ENCODE data around the gene KXD1.

KXD1 gene

DNA sequence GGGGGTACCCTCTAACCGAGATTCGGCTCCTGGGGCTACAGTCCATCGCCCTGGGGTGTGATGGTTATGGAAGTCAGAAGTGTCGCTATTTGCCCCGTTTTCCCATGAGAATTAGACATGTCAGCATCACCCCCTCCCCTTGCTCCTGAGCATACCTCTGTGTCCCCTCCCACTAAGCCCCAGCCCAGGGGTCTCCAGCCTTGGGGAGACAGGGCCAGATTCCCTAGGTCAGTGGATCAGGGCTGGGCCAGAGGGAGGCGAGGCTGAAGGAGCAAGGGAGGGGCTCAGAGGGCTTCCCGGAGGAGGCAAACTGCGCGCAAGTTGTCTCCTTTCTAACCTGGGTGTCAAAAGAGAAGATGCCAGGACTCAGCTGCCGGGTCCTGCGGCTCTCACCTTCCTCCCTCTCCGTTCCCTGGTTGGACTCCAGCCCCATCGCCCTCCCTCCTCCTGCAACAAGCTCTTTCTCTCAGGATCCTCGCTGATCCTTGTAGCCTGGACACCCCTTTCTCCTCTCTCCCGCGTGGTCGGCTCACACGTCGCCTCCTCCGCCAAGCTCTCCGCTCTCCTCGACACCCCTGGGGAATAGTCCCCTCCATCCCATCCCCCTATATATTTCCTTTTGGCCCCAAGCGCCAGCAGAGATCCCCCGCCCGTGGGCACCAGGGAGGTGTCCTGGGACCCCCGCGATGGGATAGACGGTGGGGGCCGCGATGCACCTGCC is 54.5 kb downstream of the KXD1 start:
- Histone ChIP-seq H3K9me3 (ENCODE audit: control insufficient read depth in 1 of 2, low read length in 2 of 2) (no peaks in the 10 kb centered on the region), H3K27ac (ENCODE audit: low read length) (no peak overlapping the region), H3K27me3 (ENCODE audit: low read depth, low read length) (peaks cover 67% of the 10 kb centered on the region), H3K4me3 (ENCODE audit: low read depth in 1 of 2, low read length in 2 of 2) (peak overlapping the region; percentile 21 to 78), H3K36me3 (ENCODE audit: control insufficient read depth in 1 of 2, insufficient read depth in 2 of 2, low read length in 2 of 2) (no peaks in the 10 kb centered on the region), H3K4me1 (ENCODE audit: control insufficient read depth in 1 of 2, insufficient read depth in 2 of 2, low read length in 2 of 2) (peaks cover 0 to 38% of the 10 kb centered on the region in 2 donors)

DNA sequence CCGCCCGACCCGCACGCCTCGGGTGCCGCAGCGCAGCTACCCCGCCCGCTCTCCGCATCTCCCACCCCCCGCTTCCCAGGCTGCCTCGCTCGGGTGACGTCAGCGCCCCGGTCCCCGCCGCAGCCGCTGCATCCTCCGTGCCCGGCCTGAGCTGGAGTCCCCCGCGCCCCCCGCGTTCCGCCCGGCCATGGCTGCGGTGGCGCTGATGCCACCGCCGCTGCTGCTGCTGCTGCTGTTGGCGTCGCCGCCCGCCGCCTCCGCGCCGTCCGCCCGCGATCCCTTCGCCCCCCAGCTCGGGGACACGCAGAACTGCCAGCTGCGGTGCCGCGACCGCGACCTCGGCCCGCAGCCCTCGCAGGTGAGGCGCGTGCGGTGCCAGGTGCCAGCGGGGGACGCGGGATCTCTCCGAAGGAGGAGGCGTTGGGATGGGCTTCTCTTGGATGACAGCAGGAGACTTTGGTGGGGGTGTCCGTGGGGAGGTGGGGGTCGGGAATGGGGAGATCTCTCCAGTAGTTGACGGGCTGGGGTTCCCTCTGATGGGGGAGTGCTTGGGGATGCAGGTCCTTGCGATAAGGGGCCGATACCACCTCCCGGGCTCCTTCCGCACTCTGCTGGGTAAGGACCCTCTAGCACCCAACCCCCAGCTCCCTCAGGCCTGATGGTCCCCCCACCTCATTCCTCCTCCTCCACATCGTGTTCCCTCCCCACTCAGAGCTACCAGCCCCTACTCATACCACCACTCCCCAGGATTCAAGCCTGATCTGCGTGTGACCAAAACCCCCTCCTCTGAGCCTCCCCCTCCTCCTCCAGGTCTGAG is 55.3 kb downstream of the KXD1 start, which contains the start of gene TMEM59L:
Gene TMEM59L (plus strand): TSS at position 99 of the 817 bp plus-strand sequence. CDS start 89 bp downstream, at position 188.
- no peaks in the 10 kb centered on the region for H3K36me3 ChIP-seq (ENCODE audit: control insufficient read depth in 1 of 2, insufficient read depth in 2 of 2, low read length in 2 of 2)
- H3K27me3 ChIP-seq (ENCODE audit: low read depth, low read length) = peaks cover 59% of the 10 kb centered on the region
- no peaks in the 10 kb centered on the region for H3K9me3 ChIP-seq (ENCODE audit: control insufficient read depth in 1 of 2, low read length in 2 of 2)
- peaks cover 0 to 30% of the 10 kb centered on the region in 2 donors for H3K4me1 ChIP-seq (ENCODE audit: control insufficient read depth in 1 of 2, insufficient read depth in 2 of 2, low read length in 2 of 2)
- peak within 1 kb of the TSS; percentile 21 to 78 for H3K4me3 ChIP-seq (ENCODE audit: low read depth in 1 of 2, low read length in 2 of 2)
- H3K27ac ChIP-seq (ENCODE audit: low read length) = no peak within 1 kb of the TSS

DNA sequence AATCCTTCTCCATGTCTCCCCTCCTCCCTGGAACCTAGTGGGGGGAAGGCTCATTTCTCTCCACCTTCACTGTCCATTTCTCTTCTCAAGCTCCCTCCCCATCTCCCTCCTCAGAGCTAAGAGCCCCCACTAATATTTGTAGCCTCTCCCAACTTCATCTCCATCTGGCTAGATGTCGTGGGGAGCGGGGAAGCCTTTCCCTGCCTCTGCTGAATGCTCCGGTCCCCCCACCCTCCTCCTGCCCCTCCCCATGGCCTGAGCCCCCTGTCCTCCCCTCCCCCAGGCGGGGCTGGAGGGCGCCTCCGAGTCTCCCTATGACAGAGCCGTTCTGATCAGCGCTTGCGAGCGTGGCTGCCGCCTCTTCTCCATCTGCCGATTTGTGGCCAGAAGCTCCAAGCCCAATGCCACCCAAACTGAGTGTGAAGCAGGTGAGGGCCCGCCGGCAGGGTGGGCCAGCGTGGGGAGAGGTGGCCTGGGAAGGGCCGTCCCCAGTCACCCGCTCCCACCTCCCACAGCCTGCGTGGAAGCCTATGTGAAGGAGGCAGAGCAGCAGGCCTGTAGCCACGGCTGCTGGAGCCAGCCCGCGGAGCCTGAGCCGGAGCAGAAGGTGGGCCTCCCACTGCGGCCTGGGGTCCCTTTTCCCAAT is 56.0 kb downstream of the KXD1 start:
- no peaks in the 10 kb centered on the region for H3K9me3 ChIP-seq (ENCODE audit: control insufficient read depth in 1 of 2, low read length in 2 of 2)
- no peak overlapping the region for H3K27ac ChIP-seq (ENCODE audit: low read length)
- peaks cover 52% of the 10 kb centered on the region for H3K27me3 ChIP-seq (ENCODE audit: low read depth, low read length)
- H3K36me3 ChIP-seq (ENCODE audit: control insufficient read depth in 1 of 2, insufficient read depth in 2 of 2, low read length in 2 of 2) = no peaks in the 10 kb centered on the region
- no peak overlapping the region for H3K4me3 ChIP-seq (ENCODE audit: low read depth in 1 of 2, low read length in 2 of 2)
- peaks cover 0 to 29% of the 10 kb centered on the region in 2 donors for H3K4me1 ChIP-seq (ENCODE audit: control insufficient read depth in 1 of 2, insufficient read depth in 2 of 2, low read length in 2 of 2)

DNA sequence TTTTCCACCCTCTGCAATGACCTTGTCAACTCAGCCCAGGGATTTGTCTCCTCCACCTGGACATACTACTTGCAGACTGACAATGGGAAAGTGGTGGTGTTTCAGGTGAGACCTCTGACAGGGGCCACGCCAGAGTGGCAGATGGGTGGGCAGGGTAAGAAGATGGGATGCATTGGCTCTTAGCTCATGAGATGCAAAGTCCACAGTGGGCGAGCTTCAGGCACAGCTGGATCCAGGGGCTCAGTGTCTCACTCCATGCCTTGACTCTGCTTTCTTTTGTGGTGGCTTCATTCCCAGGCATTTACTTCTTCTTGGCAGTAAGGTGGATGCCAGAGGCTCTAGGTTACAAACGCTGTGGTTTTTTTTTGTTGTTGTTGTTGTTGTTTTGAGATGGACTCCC is 58.4 kb downstream of the KXD1 start:
- Histone ChIP-seq H3K36me3 (ENCODE audit: control insufficient read depth in 1 of 2, insufficient read depth in 2 of 2, low read length in 2 of 2) (no peaks in the 10 kb centered on the region), H3K27me3 (ENCODE audit: low read depth, low read length) (peaks cover 34% of the 10 kb centered on the region)

DNA sequence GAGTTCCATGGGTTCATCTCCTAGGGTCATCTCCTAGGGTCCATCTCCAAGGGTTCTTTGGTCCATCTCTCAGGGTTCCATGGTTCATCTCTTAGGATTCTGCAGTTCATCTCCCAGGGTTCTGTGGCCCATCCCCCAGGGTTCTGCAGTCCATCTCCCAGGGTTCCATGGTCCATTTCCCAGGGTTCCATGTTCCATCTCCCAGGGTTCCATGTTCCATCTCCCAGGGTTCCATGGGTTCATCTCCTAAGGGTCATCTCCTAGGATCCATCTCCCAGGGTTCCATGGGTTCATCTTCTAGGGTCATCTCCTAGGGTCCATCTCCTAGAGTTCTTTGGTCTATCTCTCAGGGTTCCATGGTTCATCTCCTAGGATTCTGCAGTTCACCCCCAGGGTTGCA is 59.9 kb downstream of the KXD1 start:
- peaks cover 22% of the 10 kb centered on the region for H3K27me3 ChIP-seq (ENCODE audit: low read depth, low read length)
- H3K4me3 ChIP-seq (ENCODE audit: low read depth in 1 of 2, low read length in 2 of 2) = no peak overlapping the region

More for the DNA sequence above, 58.4 kb downstream of the KXD1 start:
- no peak overlapping the region for H3K27ac ChIP-seq (ENCODE audit: low read length)
- peaks cover 0 to 24% of the 10 kb centered on the region in 2 donors for H3K4me1 ChIP-seq (ENCODE audit: control insufficient read depth in 1 of 2, insufficient read depth in 2 of 2, low read length in 2 of 2)
- H3K4me3 ChIP-seq (ENCODE audit: low read depth in 1 of 2, low read length in 2 of 2) = no peak overlapping the region
- H3K9me3 ChIP-seq (ENCODE audit: control insufficient read depth in 1 of 2, low read length in 2 of 2) = no peaks in the 10 kb centered on the region

DNA sequence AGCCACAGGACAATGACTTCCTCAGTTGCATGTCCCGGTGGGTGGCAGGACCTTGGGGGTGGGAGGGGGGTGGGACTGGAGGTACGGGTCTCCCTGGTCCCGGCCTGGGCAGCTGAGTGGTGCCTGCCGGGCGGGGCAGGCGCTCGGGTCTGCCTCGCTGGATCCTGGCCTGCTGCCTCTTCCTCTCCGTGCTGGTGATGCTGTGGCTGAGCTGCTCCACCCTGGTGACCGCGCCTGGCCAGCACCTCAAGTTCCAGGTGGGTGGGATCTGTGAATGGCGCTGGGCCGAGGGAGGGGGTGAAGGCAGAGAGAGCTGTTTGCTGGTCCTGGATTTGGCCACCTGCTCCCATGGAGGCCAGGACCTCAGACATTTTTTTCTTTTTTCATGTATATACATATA is 60.6 kb downstream of the KXD1 start:
- no peak overlapping the region for H3K27ac ChIP-seq (ENCODE audit: low read length)
- H3K4me1 ChIP-seq (ENCODE audit: control insufficient read depth in 1 of 2, insufficient read depth in 2 of 2, low read length in 2 of 2) = peaks cover 0 to 2% of the 10 kb centered on the region in 2 donors
- H3K36me3 ChIP-seq (ENCODE audit: control insufficient read depth in 1 of 2, insufficient read depth in 2 of 2, low read length in 2 of 2) = no peaks in the 10 kb centered on the region
- H3K4me3 ChIP-seq (ENCODE audit: low read depth in 1 of 2, low read length in 2 of 2) = no peak overlapping the region
- H3K27me3 ChIP-seq (ENCODE audit: low read depth, low read length) = peaks cover 17% of the 10 kb centered on the region
- no peaks in the 10 kb centered on the region for H3K9me3 ChIP-seq (ENCODE audit: control insufficient read depth in 1 of 2, low read length in 2 of 2)

More for the DNA sequence above, 59.9 kb downstream of the KXD1 start:
- Histone ChIP-seq H3K27ac (ENCODE audit: low read length) (no peak overlapping the region), H3K9me3 (ENCODE audit: control insufficient read depth in 1 of 2, low read length in 2 of 2) (no peaks in the 10 kb centered on the region), H3K4me1 (ENCODE audit: control insufficient read depth in 1 of 2, insufficient read depth in 2 of 2, low read length in 2 of 2) (peaks cover 0 to 9% of the 10 kb centered on the region in 2 donors), H3K36me3 (ENCODE audit: control insufficient read depth in 1 of 2, insufficient read depth in 2 of 2, low read length in 2 of 2) (no peaks in the 10 kb centered on the region)
